Naive thymus-derived CD8-positive, alpha-beta T cell (primary cell): ENCODE results near the gene CHMP2A. TPM values are rescaled to one million over a fixed set of nuclear protein-coding genes. Genes with fewer than 3 reads are reported as not detected.
A peak's percentile ranks its signal among the peaks of the same experiment; 100 is the strongest.
"Not testable (repeated sequence)": the region's sequence is repeated elsewhere in the genome, so short reads cannot be mapped to it uniquely, and the experiment has no call there.

Source experiments
- ATAC-seq, 2 donors: fragments of 150-1000 bp; cut with Tn5 transposase in 1 of 2; sonication (Bioruptor Pico), chemical (Tn5 transposase) in 1 of 2; 1 replicate in 1 of 2; 2 replicates in 1 of 2; pipeline ENCODE4 v1.10.0; 2021; ENCODE audit warnings: mild to moderate bottlenecking in 2 of 2, moderate library complexity in 2 of 2
- POLR2A ChIA-PET: fragments of 350-600 bp; sonication (Branson Sonifier 250); formaldehyde crosslinking; loops from one replicate; lab custom pipeline; 2021; ENCODE audit warnings: antibody characterized with exemption; lab: Charles Lee
- DNase-seq, 10 donors: peaks; one replicate each; pipeline versions ENCODE4 v3.0.0 to v3.0.0-alpha.2; 2020 to 2022
- H3K27ac Mint-ChIP-seq, 10 donors: one replicate each; pipeline ENCODE4 v1.8.0; 2020 to 2022; ENCODE audit warnings: mild to moderate bottlenecking in 10 of 10, mixed read lengths in 10 of 10, moderate library complexity in 4 of 10, inconsistent platforms in 1 of 10
- H3K27me3 Mint-ChIP-seq, 5 donors: one replicate each; pipeline ENCODE4 v1.8.0; 2021 to 2022; ENCODE audit warnings: mixed read lengths in 5 of 5
- H3K36me3 Mint-ChIP-seq, 3 donors: one replicate each; pipeline ENCODE4 v1.8.0; 2020 to 2022; ENCODE audit warnings: mixed read lengths in 3 of 3, mild to moderate bottlenecking in 2 of 3, inconsistent platforms in 1 of 3
- H3K4me1 Mint-ChIP-seq, 4 donors: one replicate each; pipeline ENCODE4 v1.8.0; 2021 to 2022; ENCODE audit warnings: mixed read lengths in 4 of 4
- H3K4me3 Mint-ChIP-seq, 10 donors: one replicate each; pipeline ENCODE4 v1.8.0; 2020 to 2022; ENCODE audit warnings: mild to moderate bottlenecking in 10 of 10, mixed read lengths in 10 of 10, moderate library complexity in 6 of 10, inconsistent platforms in 1 of 10
- H3K9me3 Mint-ChIP-seq, 9 donors: one replicate each; pipeline ENCODE4 v1.8.0; 2020 to 2022; ENCODE audit warnings: mixed read lengths in 9 of 9, mild to moderate bottlenecking in 3 of 9, inconsistent platforms in 1 of 9, moderate library complexity in 1 of 9
- polyA plus RNA-seq, 3 donors: library from polyadenylated mRNA; unstranded; fragments of 300-500 nt; fragmentation: Illumina TruSeq; gene quantifications; one replicate each; pipeline ENCODE4 v1.2.3, GENCODE V29; 2021
- total RNA-seq, 8 experiments: library from RNA in 2 of 8; stranded (reverse) in 2 of 8; gene quantifications; one replicate each; pipeline ENCODE4 v1.2.3 and lab custom pipeline; 2021 to 2026

CHMP2A gene
- total and polyA plus RNA-seq, 5 experiments from 2014 or later, result 59.2 to 154 (median 135) TPM

DNA sequence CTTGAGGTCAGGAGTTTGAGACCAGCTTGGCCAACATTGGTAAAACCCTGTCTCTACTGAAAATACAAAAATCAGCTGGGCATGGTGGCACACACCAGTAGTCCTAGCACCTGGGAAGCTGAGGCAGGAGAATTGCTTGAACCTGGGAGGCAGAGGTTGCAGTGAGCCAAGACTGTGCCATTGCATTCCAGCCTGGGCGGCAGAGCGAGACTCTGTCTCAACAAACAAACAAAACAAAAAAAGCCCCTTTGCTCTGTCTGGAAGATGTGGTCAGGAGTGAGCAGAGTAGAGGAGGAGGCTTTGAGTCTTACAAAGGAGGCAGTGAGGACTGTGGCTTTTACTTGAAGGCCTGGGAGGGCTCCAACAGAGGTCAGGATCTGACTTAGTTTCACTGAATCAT, 22.7 kb upstream of the CHMP2A start:
- peak in 1 of 10 donors; percentile 14 for DNase-seq
- H3K36me3 Mint-ChIP-seq, H3K27me3 Mint-ChIP-seq, ATAC-seq, H3K9me3 Mint-ChIP-seq: not testable (repeated sequence)
- POLR2A ChIA-PET, result interaction anchor here (2.0 to 5.6 kb wide), 2 partner anchors 34 to 58 kb away, joined by 7 to 73 read pairs; partner anchors contain the start of genes TRIM28 and ZBTB45
- Mint-ChIP-seq H3K4me1 (peaks cover 26 to 56% (median 44%) of the 10 kb centered on the region in 4 donors), H3K27ac (peak overlapping the region in 8 of 10 donors; percentile 32 to 100 (median 54)), H3K4me3 (peak overlapping the region in 1 of 10 donors; percentile 54)

DNA sequence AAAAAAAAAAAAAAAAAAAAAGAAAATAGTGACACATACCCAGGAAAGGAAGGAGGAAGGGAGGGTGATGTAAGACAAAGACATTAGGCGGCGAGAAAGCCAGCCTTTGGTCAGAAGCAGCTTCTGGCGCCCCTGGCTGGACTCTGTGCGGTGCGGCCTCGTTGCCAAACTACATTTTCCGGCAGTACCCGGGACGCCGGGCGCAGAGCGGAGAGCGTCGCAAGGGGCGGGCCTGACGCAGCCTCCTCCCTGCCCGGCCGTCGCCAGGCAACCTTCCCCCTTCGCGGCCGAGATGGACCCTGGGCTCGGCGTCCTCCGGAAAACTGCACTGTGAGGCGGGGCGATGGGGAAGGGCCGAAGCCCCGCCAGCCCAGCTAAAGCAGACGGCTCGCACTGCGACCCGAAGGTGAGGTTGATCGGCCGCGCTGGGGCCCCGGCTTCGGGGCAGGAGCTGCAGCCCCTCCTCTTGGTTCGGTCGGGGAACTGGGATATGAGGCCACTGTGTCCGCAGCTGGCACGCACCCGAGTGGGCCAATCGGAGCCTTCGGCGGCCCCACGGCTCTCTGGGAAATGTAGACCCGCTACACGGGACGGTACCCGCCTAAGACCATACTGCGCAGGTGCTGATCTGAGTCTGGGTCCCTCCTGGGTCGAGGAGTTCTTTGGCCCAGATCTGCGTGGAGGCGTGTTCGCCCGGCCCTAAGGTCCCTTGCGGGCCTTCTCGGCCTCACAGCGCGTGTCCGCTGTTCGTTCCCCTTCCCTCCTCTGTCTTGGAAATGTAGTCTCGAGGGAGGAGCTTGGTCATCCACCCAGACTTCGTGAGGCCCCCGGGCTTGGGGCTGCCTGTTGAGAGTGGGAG, 20.5 kb upstream of the CHMP2A start:
- ATAC-seq (peak; percentile 24 to 30), DNase-seq (peak; percentile 62 to 86 (median 73))
- H3K4me1 Mint-ChIP-seq, result peaks cover 26 to 59% (median 47%) of the 10 kb centered on the region in 4 donors
- peaks cover 0 to 5% (median 0%) of the 10 kb centered on the region in 5 donors for H3K27me3 Mint-ChIP-seq
- no peaks in the 10 kb centered on the region for H3K36me3 Mint-ChIP-seq
- no peaks in the 10 kb centered on the region for H3K9me3 Mint-ChIP-seq
- peak overlapping the region; percentile 82 to 100 (median 89) for H3K4me3 Mint-ChIP-seq
- peak overlapping the region; percentile 53 to 100 (median 96) for H3K27ac Mint-ChIP-seq
- POLR2A ChIA-PET, result interaction anchor here (0.6 to 5.6 kb wide), 12 partner anchors 13 to 296 kb away, joined by 3 to 73 read pairs (median 5); partner anchors contain the start of genes CHMP2A, TRIM28, ZBTB45 and ZSCAN22

DNA sequence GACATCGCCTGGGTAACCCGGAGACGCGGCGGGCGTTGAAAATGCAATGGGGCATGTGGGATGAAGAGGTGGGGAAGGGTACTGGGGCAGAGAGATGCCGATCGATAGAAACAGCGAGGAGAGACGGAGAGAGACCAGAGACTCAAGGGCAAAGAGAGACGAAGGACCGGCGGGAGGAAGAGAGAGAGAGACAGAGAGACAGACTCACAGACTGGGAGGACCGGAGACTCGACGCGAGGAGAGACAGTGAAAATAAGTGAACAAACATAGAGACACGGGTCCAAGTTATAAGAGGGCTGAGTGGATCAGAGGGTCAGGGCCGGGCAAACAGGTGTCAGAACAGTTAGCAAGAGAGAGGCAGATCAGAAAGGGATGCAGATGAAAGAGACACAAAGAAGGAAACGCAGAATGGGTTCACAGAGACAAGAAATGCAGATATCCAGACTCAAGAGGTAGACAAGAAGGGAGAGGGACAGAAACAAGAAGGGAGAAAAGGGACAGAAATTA, 18.8 kb upstream of the CHMP2A start:
- Mint-ChIP-seq H3K36me3 (no peaks in the 10 kb centered on the region), H3K27me3 (peaks cover 0 to 5% (median 0%) of the 10 kb centered on the region in 5 donors), H3K4me3 (peak overlapping the region; percentile 88 to 100 (median 98)), H3K9me3 (no peaks in the 10 kb centered on the region), H3K4me1 (peaks cover 28 to 55% (median 50%) of the 10 kb centered on the region in 4 donors), H3K27ac (peak overlapping the region; percentile 99 to 100 (median 100))
- POLR2A ChIA-PET, result interaction anchor here (0.6 to 5.6 kb wide), 6 partner anchors 10 to 107 kb away, joined by 3 to 73 read pairs (median 8); partner anchors contain the start of genes CHMP2A, TRIM28, ZBTB45 and ZNF324
- ATAC-seq, result no peak
- DNase-seq, result no peak

DNA sequence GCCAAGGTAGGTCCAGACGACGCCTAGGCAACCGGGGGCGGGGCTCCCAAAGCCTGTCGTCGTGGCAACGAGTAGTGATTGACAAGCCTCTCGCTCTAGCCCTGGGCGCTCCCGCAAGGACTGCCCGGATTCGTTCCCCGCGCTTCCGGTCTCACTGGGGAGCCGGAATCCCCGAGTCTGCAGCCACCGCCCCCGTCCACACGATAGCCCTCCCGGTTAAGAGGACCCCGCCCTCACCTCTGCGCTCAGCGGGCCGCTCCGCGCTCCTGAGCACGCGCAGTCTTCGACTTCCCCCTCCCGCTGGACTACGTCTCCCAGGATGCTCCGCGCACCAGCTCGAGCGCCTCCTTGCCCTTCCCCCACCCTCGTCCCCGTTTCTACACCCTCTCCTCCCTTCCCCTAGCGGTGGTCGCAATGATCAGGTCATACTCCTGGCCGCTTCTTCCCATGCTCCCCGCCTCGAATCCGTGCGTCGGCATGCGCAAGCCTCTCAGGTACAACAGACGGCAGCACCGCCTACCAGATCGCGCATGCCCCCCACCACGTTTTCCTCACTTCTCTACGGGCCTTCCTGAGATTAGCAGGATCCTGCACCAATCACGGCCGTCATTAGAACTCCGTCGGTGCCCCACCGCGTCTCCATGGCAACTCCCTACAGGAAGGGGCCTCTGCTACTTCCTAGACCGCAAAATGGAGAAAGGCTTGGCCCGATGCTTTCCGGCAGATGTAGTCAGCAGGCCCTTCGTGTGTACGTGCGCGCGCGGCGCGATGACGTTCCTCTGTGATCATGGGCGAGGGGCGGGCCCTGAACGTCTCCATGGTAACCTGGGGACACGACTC, 18.1 kb upstream of the CHMP2A start, which contains the start of gene MZF1:
TSS of gene MZF1 (minus strand) at position 518 of the 840 bp plus-strand sequence. CDS start 1,946 bp downstream, outside the sequence.
- DNase-seq (peak; percentile 96 to 100 (median 100)), ATAC-seq (peak; percentile 70 to 76)
- Mint-ChIP-seq H3K9me3 (no peaks in the 10 kb centered on the region), H3K4me1 (peaks cover 29 to 55% (median 45%) of the 10 kb centered on the region in 4 donors), H3K27me3 (peaks cover 0 to 5% (median 0%) of the 10 kb centered on the region in 5 donors), H3K27ac (peak within 1 kb of the TSS; percentile 99 to 100 (median 100)), H3K4me3 (peak within 1 kb of the TSS; percentile 88 to 100 (median 98)), H3K36me3 (no peaks in the 10 kb centered on the region)
- POLR2A ChIA-PET, result interaction anchor here (0.9 to 4.7 kb wide), 10 partner anchors 11 to 571 kb away, joined by 3 to 68 read pairs (median 7); partner anchors contain the start of genes CHMP2A, TRIM28, UBE2M and ZBTB45

DNA sequence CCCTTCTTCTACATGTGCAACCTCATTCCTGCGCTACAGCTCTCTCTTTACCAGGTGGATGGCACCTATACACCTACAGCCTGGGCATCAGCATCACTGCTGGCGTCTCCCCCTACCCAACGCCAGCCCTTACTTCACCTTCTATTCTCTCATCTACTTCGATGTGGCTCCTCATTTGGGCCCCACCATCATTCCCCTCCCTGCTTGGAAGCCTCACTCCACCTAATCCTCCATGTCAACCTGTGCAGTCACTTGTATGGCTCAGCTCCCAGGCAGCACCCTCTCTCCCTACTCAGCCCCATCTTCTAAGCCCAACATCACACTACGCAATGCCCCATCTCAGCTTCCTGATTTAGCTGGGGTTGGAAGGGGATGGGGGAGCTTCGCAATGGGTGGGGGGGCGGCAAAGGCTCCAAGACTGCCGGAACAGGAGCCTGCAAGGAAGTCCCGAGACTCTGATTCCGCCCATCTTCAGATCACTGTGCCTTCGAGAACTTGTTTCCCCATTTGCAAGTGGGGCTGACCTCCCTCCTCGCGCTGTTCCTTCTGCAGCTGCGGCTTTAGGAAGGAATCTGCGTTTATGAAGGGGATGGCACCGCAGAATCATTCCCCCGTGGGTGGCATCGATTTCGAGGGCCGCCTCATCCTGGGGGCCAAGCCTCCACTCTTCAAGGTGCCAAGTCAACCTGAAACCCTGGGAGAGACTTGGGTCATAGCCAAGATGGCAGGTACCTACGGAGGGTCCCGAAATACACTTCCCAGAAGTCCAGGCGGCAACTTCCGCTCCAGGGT, 17.3 kb upstream of the CHMP2A start:
- Mint-ChIP-seq H3K4me1 (peaks cover 25 to 48% (median 39%) of the 10 kb centered on the region in 4 donors), H3K27ac (peak overlapping the region; percentile 99 to 100 (median 100)), H3K9me3 (no peaks in the 10 kb centered on the region), H3K4me3 (peak overlapping the region; percentile 88 to 100 (median 98)), H3K27me3 (peaks cover 0 to 5% (median 0%) of the 10 kb centered on the region in 5 donors), H3K36me3 (no peaks in the 10 kb centered on the region)
- ATAC-seq, result no peak
- POLR2A ChIA-PET, result interaction anchor here (0.9 to 4.7 kb wide), 10 partner anchors 11 to 570 kb away, joined by 3 to 68 read pairs (median 7); partner anchors contain the start of genes CHMP2A, TRIM28, UBE2M and ZBTB45
- peak in 2 of 10 donors; percentile 16 to 63 for DNase-seq

DNA sequence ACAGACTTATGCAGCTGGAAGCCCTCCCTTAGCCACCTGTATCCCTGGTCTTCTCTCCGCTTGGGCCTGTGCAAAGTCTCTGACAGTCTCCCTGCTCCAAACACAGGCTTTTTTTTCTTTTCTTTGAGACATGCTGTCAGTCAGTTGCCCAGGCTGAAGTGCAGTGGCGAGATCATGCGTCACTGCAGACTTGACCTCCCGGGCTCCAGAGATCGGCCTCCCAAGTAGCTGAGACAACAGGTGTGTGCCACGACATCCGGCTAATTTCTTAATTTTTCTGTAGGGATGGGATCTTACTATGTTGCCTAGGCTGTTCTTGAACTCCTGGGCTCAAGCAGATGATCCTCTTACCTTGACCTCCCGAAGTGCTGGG, 16.7 kb upstream of the CHMP2A start:
- Mint-ChIP-seq H3K36me3 (no peaks in the 10 kb centered on the region), H3K27ac (peak overlapping the region in 8 of 10 donors; percentile 99 to 100 (median 100)), H3K4me1 (peaks cover 25 to 48% (median 38%) of the 10 kb centered on the region in 4 donors), H3K4me3 (peak overlapping the region; percentile 88 to 100 (median 98)), H3K27me3 (peaks cover 0 to 5% (median 0%) of the 10 kb centered on the region in 5 donors), H3K9me3 (no peaks in the 10 kb centered on the region)
- DNase-seq (peak in 2 of 10 donors; percentile 15 to 59), ATAC-seq (no peak)
- POLR2A ChIA-PET, result interaction anchor here (1.6 to 4.7 kb wide), 7 partner anchors 10 to 209 kb away, joined by 6 to 68 read pairs (median 14); partner anchors contain the start of genes CHMP2A, TRIM28, UBE2M and ZBTB45

DNA sequence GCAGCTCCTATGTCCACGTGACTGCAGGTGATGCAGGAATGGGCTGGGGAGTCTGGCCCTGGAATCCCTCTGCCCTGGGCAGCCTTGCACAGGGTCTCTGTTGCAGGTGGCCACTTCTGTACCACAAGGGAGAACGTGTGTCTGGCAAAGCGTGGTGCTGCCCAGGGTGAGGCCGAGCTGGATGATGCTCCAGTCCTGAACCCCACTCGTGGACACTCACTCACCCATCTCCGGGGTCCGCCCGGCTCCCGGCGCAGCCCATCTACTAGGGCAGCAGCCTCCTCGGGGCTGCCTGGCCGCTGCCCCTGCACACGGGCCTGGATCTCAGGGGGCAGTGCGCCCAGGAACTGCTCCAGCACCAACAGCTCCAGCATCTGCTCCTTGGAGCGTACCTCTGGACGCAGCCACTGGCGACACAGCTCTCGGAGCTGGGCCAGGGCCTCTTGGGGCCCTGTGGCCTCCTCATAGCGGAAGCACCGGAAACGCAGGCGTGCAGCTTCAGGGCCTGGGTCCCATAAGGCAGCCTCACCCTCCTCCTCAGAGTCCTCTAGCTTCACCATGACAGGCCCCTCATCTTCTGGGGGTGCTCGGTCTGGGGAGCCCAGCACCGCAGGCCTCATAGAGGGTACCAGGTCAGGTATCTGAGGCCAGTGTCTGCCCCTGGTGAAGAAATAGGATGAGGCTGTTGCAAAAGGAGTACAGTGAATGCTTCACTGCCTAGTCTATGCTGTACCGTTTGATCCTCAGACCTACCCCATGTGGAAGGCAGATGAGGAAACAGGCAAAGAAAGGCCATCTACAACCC, 16.1 kb upstream of the CHMP2A start:
- peak overlapping the region in 4 of 10 donors; percentile 34 to 100 (median 100) for H3K27ac Mint-ChIP-seq
- ATAC-seq (no peak), DNase-seq (peak in 2 of 10 donors; percentile 15 to 55)
- POLR2A ChIA-PET, result interaction anchor here (1.6 to 4.7 kb wide), 4 partner anchors 9 to 27 kb away, joined by 7 to 68 read pairs (median 16); partner anchors contain the start of genes CHMP2A, TRIM28 and UBE2M
- peaks cover 0 to 4% (median 0%) of the 10 kb centered on the region in 3 donors for H3K36me3 Mint-ChIP-seq
- H3K9me3 Mint-ChIP-seq, result no peaks in the 10 kb centered on the region
- H3K27me3 Mint-ChIP-seq, result peaks cover 0 to 5% (median 0%) of the 10 kb centered on the region in 5 donors
- peak overlapping the region in 1 of 10 donors; percentile 4 for H3K4me3 Mint-ChIP-seq
- H3K4me1 Mint-ChIP-seq, result peaks cover 25 to 42% (median 36%) of the 10 kb centered on the region in 4 donors

DNA sequence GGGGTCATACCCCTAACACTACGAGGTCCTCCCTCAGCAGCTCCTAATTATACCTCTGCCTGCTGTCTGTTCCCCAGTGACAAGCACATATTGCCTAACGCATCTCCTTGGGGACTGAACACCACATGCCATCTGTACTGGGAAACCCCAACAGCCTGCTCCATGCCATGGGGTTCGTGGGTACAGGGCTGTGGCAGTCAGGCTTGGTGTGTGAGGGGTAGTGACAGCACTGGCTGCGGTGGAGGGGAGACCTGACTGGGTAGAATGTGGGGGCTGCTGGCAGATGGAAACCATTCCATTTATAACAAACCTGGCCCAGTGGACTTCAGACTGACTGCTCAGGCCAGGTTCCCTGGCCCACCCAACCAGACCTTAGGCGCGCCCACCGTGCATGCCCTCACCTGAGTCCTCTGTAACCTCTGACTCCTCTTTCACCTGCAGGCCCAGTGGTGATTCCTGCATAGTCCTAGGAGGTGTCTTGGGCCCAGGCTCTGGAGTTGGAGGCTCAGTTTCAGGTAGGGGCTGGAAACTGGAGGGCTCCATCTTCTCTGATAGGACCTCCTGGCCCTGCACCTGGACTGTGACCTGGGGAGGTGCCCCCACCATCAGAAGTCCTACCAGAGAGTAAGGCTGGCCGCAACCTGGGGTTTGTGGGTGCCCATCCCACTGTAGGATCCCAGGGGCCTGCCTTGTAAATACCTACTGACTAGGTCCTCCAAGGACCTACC, 15.2 kb upstream of the CHMP2A start:
- peak in 1 of 10 donors; percentile 50 for DNase-seq
- Mint-ChIP-seq H3K9me3 (no peaks in the 10 kb centered on the region), H3K27me3 (peaks cover 0 to 5% (median 0%) of the 10 kb centered on the region in 5 donors), H3K4me3 (no peak overlapping the region), H3K27ac (peak overlapping the region in 2 of 10 donors; percentile 29 to 44), H3K4me1 (peaks cover 21 to 33% (median 30%) of the 10 kb centered on the region in 4 donors), H3K36me3 (peaks cover 0 to 6% (median 0%) of the 10 kb centered on the region in 3 donors)
- ATAC-seq, result no peak
- POLR2A ChIA-PET, result interaction anchor here (0.7 to 4.7 kb wide), 3 partner anchors 8 to 291 kb away, joined by 3 to 68 read pairs (median 18); partner anchors contain the start of gene CHMP2A

DNA sequence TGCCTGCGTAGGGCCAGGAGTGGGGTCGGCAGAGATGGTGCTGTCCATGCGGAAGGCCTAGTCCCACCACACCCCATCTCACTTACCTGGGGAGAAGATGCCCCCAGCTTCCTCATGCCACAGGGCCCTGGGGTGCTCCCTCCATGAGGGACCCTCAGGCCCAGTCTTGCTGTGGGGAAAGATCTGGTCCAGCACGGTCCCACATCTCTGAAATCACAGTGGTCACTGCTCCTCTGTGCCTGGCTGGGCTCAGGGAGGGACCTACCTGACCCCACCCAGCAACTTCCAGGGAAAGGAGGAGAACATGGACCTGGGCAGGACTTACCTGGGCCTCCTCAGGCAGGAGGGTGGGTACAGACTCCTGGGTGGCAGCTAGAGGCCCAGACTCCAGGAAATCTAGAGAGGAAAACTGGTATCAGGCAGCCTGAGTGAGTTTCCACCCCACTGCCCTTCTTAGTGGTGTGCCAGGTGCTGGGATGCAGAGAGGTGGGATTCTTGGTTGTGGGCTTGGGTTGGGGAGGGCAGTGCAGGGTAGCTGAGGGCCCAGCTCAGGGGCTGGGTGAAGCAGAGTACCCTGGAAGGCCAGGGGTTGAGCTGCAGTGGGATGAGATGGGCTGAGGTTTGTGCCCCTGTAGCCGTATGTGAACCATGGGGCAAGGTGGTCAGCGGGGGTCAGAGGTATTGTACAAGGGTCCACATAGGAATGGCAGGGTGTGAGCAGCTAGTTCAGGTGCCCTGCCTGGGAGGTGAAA, 14.5 kb upstream of the CHMP2A start:
- ATAC-seq, result no peak
- Mint-ChIP-seq H3K27ac (peak overlapping the region in 5 of 10 donors; percentile 25 to 74 (median 40)), H3K9me3 (no peaks in the 10 kb centered on the region), H3K36me3 (peaks cover 0 to 6% (median 0%) of the 10 kb centered on the region in 3 donors), H3K4me3 (no peak overlapping the region), H3K4me1 (peaks cover 21 to 33% (median 29%) of the 10 kb centered on the region in 4 donors), H3K27me3 (peaks cover 0 to 5% (median 0%) of the 10 kb centered on the region in 5 donors)
- POLR2A ChIA-PET, result interaction anchor here (0.7 to 4.7 kb wide), 2 partner anchors 8 to 290 kb away, joined by 3 to 68 read pairs; no protein-coding TSS in a partner anchor
- DNase-seq, result peak in 1 of 10 donors; percentile 38
